RPMI8226 (cell line): ENCODE results near the gene LTBP1.
A peak's percentile ranks its signal among the peaks of the same experiment; 100 is the strongest.

Experiments used
- DNase-seq: peaks from one replicate; pipeline ENCODE4 v3.0.0-alpha.2; 2015

LTBP1 gene

GRCh38 chr2:33277002-33277426, 330.3 kb downstream of the LTBP1 start:
- DNase-seq = no peak

GRCh38 chr2:33278245-33278943, 331.6 kb downstream of the LTBP1 start:
- no peak for DNase-seq

DNA sequence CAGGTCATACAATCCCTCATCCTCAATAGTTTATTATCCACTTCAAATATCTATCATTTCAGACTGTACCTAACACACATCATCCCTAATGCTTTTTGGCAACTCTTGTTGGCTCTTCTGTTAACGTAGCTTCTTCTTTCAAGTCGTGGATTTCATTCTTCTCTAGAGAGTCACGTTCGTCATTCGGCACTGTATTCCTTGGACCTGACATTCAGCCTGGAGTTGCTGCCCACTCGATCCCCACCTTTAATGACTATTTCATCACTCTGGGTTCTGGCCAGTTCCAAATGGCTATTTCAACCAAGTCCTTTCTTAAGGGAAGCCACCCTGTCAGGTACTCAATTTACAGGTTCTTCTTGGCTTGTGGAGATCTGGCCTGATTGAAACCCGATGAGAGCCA, 337.5 kb downstream of the LTBP1 start:
- DNase-seq = no peak

DNA sequence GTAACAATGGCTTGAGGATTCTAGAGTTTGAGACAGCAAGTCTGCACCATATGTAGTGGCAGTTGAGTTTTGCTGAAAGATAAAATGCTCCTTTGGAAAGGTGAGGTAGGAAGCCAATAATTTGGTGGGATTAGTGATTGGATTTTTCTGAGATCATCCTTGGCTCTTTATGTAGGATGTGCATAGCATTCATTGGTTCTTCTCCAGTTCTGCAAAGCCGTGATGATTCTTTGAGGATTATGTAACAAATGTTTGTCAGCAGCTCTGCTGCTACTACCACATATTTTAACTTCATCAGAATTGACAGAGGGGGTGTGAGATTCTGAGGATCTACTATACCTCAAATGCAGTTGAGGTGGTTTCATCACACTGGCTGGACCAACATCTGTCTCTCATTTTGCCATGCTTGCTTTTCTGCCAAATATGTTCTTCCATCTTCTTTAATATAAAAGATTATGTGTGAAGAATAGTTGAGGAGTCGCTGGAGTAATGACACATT, 340.8 kb downstream of the LTBP1 start:
- DNase-seq = no peak

- DNase-seq = no peak
Measured at GRCh38 chr2:33288011-33288410, 341.3 kb downstream of the LTBP1 start.

- no peak for DNase-seq
Measured at GRCh38 chr2:33289961-33290360, 343.2 kb downstream of the LTBP1 start.

DNA sequence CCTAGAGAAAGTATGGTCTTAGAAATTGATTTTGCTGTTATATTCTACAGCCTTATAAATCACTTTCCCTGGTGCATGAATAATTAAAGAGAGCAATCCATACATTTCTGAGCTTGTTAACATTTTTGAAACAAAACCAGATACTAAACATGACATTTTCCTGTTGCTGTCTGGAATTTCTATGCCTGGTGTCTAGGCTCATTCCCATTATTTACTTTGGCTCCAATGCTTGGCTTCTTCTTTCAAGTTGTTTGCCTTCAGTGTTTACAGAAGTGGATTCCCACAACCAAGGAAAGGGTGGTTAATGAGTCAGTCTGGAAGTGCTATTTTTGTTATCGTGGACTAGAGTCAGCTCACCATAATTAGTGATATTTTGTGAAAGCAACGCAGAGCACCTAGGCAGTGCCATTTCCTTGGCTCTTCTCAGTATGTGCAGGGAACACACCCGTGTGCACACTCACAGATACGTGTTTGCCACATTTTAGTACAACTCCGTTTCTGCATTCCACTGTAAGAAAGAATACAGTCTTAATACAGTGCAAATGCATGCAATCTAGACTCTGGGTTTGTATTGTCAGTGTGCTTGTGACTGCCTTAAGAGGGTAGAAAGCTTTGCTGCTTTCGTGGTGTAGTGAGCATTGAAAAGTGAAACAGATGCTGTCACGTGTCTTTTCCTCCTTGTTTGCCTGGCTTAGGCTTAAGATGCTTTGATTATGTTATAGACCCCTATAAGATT, 344.7 kb downstream of the LTBP1 start:
- no peak for DNase-seq

- DNase-seq = no peak
Measured at GRCh38 chr2:33292063-33292462, 345.3 kb downstream of the LTBP1 start.

DNA sequence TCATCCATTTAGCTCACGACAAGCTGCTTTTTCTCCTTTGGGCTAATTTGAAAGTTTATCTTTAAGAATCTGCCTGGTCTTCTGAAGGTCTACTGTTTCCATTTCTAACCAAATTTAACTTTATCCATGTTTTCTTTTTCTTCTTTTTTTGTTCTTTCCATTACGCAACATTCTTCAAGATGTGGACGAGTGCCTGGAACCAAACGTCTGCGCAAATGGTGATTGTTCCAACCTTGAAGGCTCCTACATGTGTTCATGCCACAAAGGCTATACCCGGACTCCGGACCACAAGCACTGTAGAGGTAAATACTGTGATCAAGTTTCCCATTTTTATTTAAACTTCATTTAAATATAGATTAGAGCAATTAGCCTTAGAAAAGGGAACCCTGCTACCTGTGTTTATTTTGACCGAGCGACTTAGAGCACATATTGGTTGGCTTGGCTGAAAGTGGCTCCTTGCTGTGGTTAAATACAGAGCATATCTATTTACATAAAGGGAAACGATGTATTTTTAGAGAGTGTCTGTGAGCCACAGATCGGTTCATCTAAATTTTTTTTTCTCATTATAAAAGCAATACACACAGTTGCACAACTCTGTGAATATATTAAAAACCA, 346.3 kb downstream of the LTBP1 start:
- DNase-seq = no peak

DNA sequence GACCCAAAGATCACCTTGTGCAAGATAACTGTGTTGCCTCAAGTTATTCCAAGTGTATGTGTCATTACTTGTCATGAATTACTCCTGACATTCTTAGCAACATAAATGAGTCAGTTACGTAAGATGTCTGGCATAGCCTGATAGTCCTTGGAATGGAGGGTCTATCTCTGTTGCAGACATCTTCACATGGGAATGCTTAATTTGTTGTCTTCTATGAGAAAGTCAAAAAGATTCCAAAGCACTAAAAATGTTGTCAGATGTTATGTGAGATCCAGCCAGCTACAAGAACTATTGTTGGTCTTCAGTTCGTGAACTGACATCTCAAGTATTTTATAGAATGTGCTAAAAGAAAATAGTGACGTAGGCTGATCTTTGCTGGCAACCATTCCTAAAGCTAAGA, 351.5 kb downstream of the LTBP1 start:
- no peak for DNase-seq

GRCh38 chr2:33301355-33301754, 354.6 kb downstream of the LTBP1 start:
- no peak for DNase-seq

- DNase-seq = no peak
Measured at GRCh38 chr2:33302348-33302747, 355.6 kb downstream of the LTBP1 start.

- no peak for DNase-seq
Measured at GRCh38 chr2:33304032-33304864, 357.5 kb downstream of the LTBP1 start.

DNA sequence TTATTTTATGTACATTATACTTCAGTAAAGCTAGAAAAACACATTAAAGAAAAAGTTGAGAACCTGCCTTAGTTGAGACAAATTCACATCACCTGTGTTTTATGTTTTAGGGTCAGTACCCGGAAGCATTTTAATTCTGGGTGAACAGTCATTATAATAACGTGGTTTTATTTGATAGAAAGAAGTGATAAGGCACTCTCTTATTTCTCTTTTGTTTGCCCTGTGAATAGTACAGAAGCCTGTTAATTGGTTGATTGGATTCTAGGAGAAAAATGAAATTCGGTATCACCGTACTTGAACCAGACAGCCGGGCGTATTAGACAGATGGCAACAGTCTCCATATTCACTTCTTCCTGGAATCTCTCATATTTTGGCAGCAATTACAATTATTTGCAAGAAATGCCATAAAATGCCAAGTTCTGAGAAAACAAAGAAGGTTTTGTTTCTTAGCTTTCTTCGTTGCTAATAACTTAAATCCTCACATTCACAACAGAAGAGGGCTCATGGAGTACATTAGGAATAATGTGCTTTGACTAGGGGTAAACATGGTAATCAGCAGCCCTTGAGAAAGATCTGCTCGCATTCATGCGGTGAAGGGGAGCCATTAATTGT, 361.0 kb downstream of the LTBP1 start:
- no peak for DNase-seq

GRCh38 chr2:33312355-33312754, 365.6 kb downstream of the LTBP1 start:
- DNase-seq = no peak

- no peak for DNase-seq
Measured at GRCh38 chr2:33313039-33313438, 366.3 kb downstream of the LTBP1 start.

GRCh38 chr2:33314541-33314940, 367.8 kb downstream of the LTBP1 start:
- DNase-seq = no peak

- DNase-seq = no peak
Measured at GRCh38 chr2:33316328-33316727, 369.6 kb downstream of the LTBP1 start.

- no peak for DNase-seq
Measured at GRCh38 chr2:33317369-33318007, 370.7 kb downstream of the LTBP1 start.

- no peak for DNase-seq
Measured at GRCh38 chr2:33318456-33318855, 371.7 kb downstream of the LTBP1 start.

- no peak for DNase-seq
Measured at GRCh38 chr2:33320573-33320972, 373.8 kb downstream of the LTBP1 start.

- peak; percentile 11 for DNase-seq
Measured at GRCh38 chr2:33321236-33321771, 374.6 kb downstream of the LTBP1 start.
